Lower lobe of right lung (tissue), 2 donors: ENCODE measurements around the gene MAP3K10. TPM values are rescaled to one million over a fixed set of nuclear protein-coding genes. Genes with fewer than 3 reads are reported as not detected.
"Not testable (repeated sequence)": the region's sequence is repeated elsewhere in the genome, so short reads cannot be mapped to it uniquely, and the experiment has no call there.

ENCODE experiments used
- ATAC-seq, 2 donors: fragments of 200-7000 bp; cut with Tn5 transposase; one replicate each; pipeline ENCODE4 v1.9.1; 2020 to 2022; ENCODE audit warnings: mild to moderate bottlenecking in 2 of 2, moderate library complexity in 2 of 2
- DNase-seq: peaks from one replicate; pipeline ENCODE4 v3.0.0-alpha.2; 2020
- H3K27ac ChIP-seq: fragments of 200-600 bp; one replicate; pipeline ENCODE4 v1.8.0; 2022
- H3K27me3 ChIP-seq: fragments of 200-600 bp; one replicate; pipeline ENCODE4 v1.8.0; 2022; ENCODE audit warnings: low read depth
- H3K36me3 ChIP-seq: fragments of 200-600 bp; one replicate; pipeline ENCODE4 v1.8.0; 2022; ENCODE audit warnings: mild to moderate bottlenecking
- H3K4me1 ChIP-seq: fragments of 200-600 bp; one replicate; pipeline ENCODE4 v1.8.0; 2022
- H3K4me3 ChIP-seq: fragments of 200-600 bp; one replicate; pipeline ENCODE4 v1.8.0; 2022; ENCODE audit warnings: mild to moderate bottlenecking
- H3K9me3 ChIP-seq: fragments of 200-600 bp; one replicate; pipeline ENCODE4 v1.8.0; 2022
- CTCF ChIP-seq: fragments of 200-600 bp; IDR thresholded peaks from one replicate; pipeline ENCODE4 v1.8.0; 2022; ENCODE audit warnings: antibody characterized with exemption, mild to moderate bottlenecking
- intact Hi-C: fragments of 100-400 bp; cut with DNase I; formaldehyde crosslinking; loops from one replicate; pipeline ENCODE4 v1.11.0; 2022
- total RNA-seq: library from RNA; stranded (reverse); fragmentation: NEBNext Ultra II Directional; extraction: Animal tissue kit (Norgen Biotek cat#: 25700); gene quantifications from one replicate; pipeline ENCODE4 v1.2.1, GENCODE V29; 2021
- donor health status: DM: no; HTN: yes; CAD: no; lungs with severe emphysema.

MAP3K10 gene
- total RNA-seq, 1 donor from 2014 or later, result 17.4 TPM

- Histone ChIP-seq H3K4me1 (no peaks in the 10 kb centered on the region), H3K27me3 (peaks cover 5% of the 10 kb centered on the region), H3K36me3 (no peaks in the 10 kb centered on the region), H3K9me3 (no peaks in the 10 kb centered on the region), H3K4me3 (no peak overlapping the region), H3K27ac (no peak overlapping the region)
- peak; percentile 64 for TF ChIP-seq CTCF
- intact Hi-C loops, result no loop called here
- ATAC-seq, result peak; percentile 55 to 66
- peak; percentile 56 for DNase-seq
These were observed 25.8 kb upstream of the MAP3K10 start for GRCh38 chr19:40165362-40165937.

DNA sequence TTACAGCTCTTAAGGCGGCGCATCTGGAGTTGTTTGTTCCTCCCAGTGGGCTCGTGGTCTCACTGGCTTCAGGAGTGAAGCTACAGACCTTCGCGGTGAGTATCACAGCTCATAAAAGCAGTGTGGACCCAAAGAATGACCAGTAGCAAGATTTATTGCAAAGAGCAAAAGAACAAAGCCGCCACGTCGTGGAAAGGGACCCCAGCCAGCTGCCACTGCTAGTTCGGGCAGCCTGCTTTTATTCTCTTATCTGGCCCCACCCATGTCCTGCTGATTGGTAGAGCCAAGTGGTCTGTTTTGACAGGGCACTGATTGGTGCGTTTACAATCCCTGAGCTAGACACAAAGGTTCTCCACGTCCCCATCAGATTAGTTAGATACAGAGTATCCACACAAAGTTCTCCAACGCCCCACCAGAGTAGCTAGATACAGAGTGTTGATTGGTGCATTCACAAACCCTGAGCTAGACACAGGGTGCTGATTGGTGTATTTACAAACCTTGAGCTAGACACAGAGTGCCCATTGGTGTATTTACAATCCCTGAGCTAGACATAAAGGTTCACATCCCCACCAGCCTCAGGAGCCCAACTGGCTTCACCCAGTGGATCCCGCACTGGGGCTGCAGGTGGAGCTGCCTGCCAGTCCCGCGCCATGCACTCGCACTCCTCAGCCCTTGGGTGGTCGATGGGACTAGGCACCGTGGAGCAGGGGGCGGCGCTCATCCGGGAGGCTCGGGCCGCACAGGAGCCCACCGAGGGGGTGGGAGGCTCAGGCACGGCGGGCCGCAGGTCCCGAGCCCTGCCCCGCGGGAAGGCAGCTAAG, 21.5 kb upstream of the MAP3K10 start:
- ATAC-seq, H3K27me3 ChIP-seq, H3K27ac ChIP-seq, H3K4me1 ChIP-seq, DNase-seq, H3K36me3 ChIP-seq, intact Hi-C loops, H3K4me3 ChIP-seq, H3K9me3 ChIP-seq: not testable (repeated sequence)

GRCh38 chr19:40170303-40170989, 20.8 kb upstream of the MAP3K10 start:
- H3K36me3 ChIP-seq, H3K4me1 ChIP-seq, H3K9me3 ChIP-seq, H3K27me3 ChIP-seq, H3K27ac ChIP-seq, H3K4me3 ChIP-seq, intact Hi-C loops, DNase-seq, ATAC-seq: not testable (repeated sequence)

DNA sequence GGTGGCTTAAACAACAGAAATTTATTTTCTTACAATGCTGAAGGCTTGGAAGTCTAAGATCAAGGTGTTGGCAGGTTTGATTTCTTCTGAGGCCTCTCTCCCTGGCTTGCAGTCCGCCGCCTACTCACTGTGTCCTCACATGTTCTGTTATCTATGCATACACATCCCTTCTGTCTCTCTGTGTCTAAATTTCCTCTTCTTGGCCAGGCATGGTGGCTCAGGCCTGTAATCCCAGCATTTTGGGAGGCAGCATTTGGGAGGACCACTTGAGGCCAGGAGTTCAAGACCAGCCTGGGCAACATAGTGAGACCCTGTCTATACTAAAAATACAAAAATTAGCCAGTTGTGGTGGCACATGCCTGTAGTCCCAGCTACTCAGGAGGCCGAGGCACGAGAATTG, 19.9 kb upstream of the MAP3K10 start:
- DNase-seq, H3K27ac ChIP-seq, H3K4me3 ChIP-seq, ATAC-seq, H3K4me1 ChIP-seq, intact Hi-C loops, H3K27me3 ChIP-seq, H3K9me3 ChIP-seq, H3K36me3 ChIP-seq: not testable (repeated sequence)

GRCh38 chr19:40174092-40174491, 17.1 kb upstream of the MAP3K10 start:
- Histone ChIP-seq H3K9me3 (no peaks in the 10 kb centered on the region), H3K36me3 (no peaks in the 10 kb centered on the region), H3K4me3 (no peak overlapping the region), H3K27ac (no peak overlapping the region), H3K27me3 (no peaks in the 10 kb centered on the region), H3K4me1 (no peaks in the 10 kb centered on the region)
- intact Hi-C loops, result no loop called here
- TF ChIP-seq CTCF, result no peak
- no peak for ATAC-seq
- DNase-seq, result no peak

DNA sequence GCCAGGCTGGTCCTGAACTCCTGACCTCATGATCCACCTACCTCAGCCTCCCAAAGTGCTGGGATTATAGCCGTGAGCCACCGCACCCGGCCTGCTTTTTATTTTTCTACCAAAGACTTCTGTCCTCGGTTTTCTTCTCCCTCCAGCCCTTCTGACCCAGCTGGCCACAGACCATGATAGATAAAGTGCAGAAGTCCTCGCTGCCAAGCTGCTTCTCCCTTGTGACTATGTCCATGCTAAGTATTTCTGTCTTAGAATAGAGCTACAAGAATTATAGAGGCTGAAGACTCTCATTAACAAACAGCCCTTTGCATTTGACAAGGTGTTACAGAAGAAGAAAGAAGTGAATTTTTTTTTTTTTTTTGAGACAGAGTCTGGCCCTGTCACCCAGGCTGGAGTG, 15.4 kb upstream of the MAP3K10 start:
- ATAC-seq (no peak), DNase-seq (no peak)
- no peak for TF ChIP-seq CTCF
- no peaks in the 10 kb centered on the region for H3K4me1 ChIP-seq
- no peaks in the 10 kb centered on the region for H3K36me3 ChIP-seq
- H3K27me3 ChIP-seq, result no peaks in the 10 kb centered on the region
- no peaks in the 10 kb centered on the region for H3K9me3 ChIP-seq
- no peak overlapping the region for H3K27ac ChIP-seq
- intact Hi-C loops, result no loop called here
- no peak overlapping the region for H3K4me3 ChIP-seq
